Activated B cell treated with CpG ODN at 0.5 μM for 24 hours (primary cell): ENCODE data around the gene TIPRL. TPM values are rescaled to one million over a fixed set of nuclear protein-coding genes. Genes with fewer than 3 reads are reported as not detected.

Source experiments
- ATAC-seq: fragments of 200-7000 bp; cut with Tn5 transposase; one replicate; pipeline ENCODE4 v1.10.0; 2021; ENCODE audit warnings: low read depth, mild to moderate bottlenecking, moderate library complexity
- CTCF ChIA-PET: fragments of 350-600 bp; sonication (Branson Sonifier 250); formaldehyde crosslinking; loops from one replicate; lab custom pipeline; 2021; ENCODE audit warnings: antibody characterized with exemption; lab: Charles Lee
- POLR2A ChIA-PET: fragments of 350-600 bp; sonication (Branson Sonifier 250); formaldehyde crosslinking; loops from one replicate; lab custom pipeline; 2021; ENCODE audit warnings: antibody characterized with exemption; lab: Charles Lee
- DNase-seq: peaks from one replicate; pipeline ENCODE4 v3.0.0; 2022
- H3K27ac Mint-ChIP-seq: one replicate; pipeline ENCODE4 v1.8.0; 2020; ENCODE audit warnings: mixed read lengths
- H3K27me3 Mint-ChIP-seq: one replicate; pipeline ENCODE4 v1.8.0; 2021; ENCODE audit warnings: mixed read lengths
- H3K36me3 Mint-ChIP-seq: one replicate; pipeline ENCODE4 v1.8.0; 2021; ENCODE audit warnings: low read depth, mixed read lengths
- H3K4me1 Mint-ChIP-seq: one replicate; pipeline ENCODE4 v1.8.0; 2021; ENCODE audit warnings: mixed read lengths
- H3K4me3 Mint-ChIP-seq: one replicate; pipeline ENCODE4 v1.8.0; 2020; ENCODE audit warnings: mild to moderate bottlenecking, mixed read lengths
- H3K9me3 Mint-ChIP-seq: one replicate; pipeline ENCODE4 v1.8.0; 2020; ENCODE audit warnings: mixed read lengths
- CTCF ChIP-seq: fragments of 200-600 bp; IDR thresholded peaks from one replicate; pipeline ENCODE4 v1.8.0; 2022; ENCODE audit warnings: antibody characterized with exemption, mild to moderate bottlenecking
- intact Hi-C: fragments of 100-400 bp; cut with micrococcal nuclease; formaldehyde crosslinking; loops from one replicate; pipeline ENCODE4 v1.15.1; 2024
- total RNA-seq: library from RNA; stranded (reverse); gene quantifications from 2 replicates; pipeline ENCODE4 v1.2.3, GENCODE V29; 2022

The TIPRL gene
- total RNA-seq, 1 donor from 2014 or later = 29.8 TPM

- ATAC-seq (no peak), DNase-seq (no peak)
- peaks cover 7% of the 10 kb centered on the region for H3K27me3 Mint-ChIP-seq
- ChIA-PET POLR2A (interaction anchor here (0.5 to 0.7 kb wide), 2 partner anchors 21 to 50 kb away, joined by 3 to 6 read pairs; no protein-coding TSS in a partner anchor), CTCF (no interaction called here)
- H3K27ac Mint-ChIP-seq = no peak overlapping the region
- H3K4me1 Mint-ChIP-seq = peaks cover 19% of the 10 kb centered on the region
- TF ChIP-seq CTCF = no peak
- intact Hi-C loops = no loop called here
- peaks cover 4% of the 10 kb centered on the region for H3K36me3 Mint-ChIP-seq
- peaks cover 13% of the 10 kb centered on the region for H3K9me3 Mint-ChIP-seq
- no peak overlapping the region for H3K4me3 Mint-ChIP-seq
These were observed 14.0 kb upstream of the TIPRL start for GRCh38 chr1:168164771-168165170.

- no peaks in the 10 kb centered on the region for H3K36me3 Mint-ChIP-seq
- peaks cover 23% of the 10 kb centered on the region for H3K4me1 Mint-ChIP-seq
- no peak overlapping the region for H3K4me3 Mint-ChIP-seq
- H3K27ac Mint-ChIP-seq = no peak overlapping the region
- DNase-seq = no peak
- H3K9me3 Mint-ChIP-seq = no peaks in the 10 kb centered on the region
- ChIA-PET POLR2A (no interaction called here), CTCF (interaction anchor here (1.3 kb wide), 1 partner anchor 16 kb away, joined by 3 read pairs; no protein-coding TSS in a partner anchor)
- intact Hi-C loops = no loop called here
- no peak for ATAC-seq
- H3K27me3 Mint-ChIP-seq = no peaks in the 10 kb centered on the region
- TF ChIP-seq CTCF = no peak
These were observed 11.0 kb upstream of the TIPRL start for GRCh38 chr1:168167806-168168205.

GRCh38 chr1:168170564-168171508, 7.9 kb upstream of the TIPRL start:
- no peak for DNase-seq
- intact Hi-C loops = no loop called here
- Mint-ChIP-seq H3K4me3 (no peak overlapping the region), H3K9me3 (no peaks in the 10 kb centered on the region), H3K4me1 (peaks cover 9% of the 10 kb centered on the region), H3K27ac (peak overlapping the region; percentile 24), H3K27me3 (peaks cover 13% of the 10 kb centered on the region), H3K36me3 (no peaks in the 10 kb centered on the region)
- CTCF ChIA-PET = no interaction called here
- ATAC-seq = peak; percentile 45
- TF ChIP-seq CTCF = no peak
- POLR2A ChIA-PET = no interaction called here

GRCh38 chr1:168172250-168172915, 6.4 kb upstream of the TIPRL start:
- Mint-ChIP-seq H3K4me3 (no peak overlapping the region), H3K27ac (no peak overlapping the region), H3K9me3 (no peaks in the 10 kb centered on the region), H3K36me3 (no peaks in the 10 kb centered on the region), H3K4me1 (peaks cover 9% of the 10 kb centered on the region), H3K27me3 (peaks cover 13% of the 10 kb centered on the region)
- no peak for DNase-seq
- ChIA-PET POLR2A (no interaction called here), CTCF (no interaction called here)
- no peak for TF ChIP-seq CTCF
- no peak for ATAC-seq
- intact Hi-C loops = no loop called here

GRCh38 chr1:168178227-168178637, 530 bp upstream of the TIPRL start:
- TF ChIP-seq CTCF = no peak
- POLR2A ChIA-PET = interaction anchor here (1.1 to 3.4 kb wide), 2 partner anchors 48 to 242 kb away, joined by 4 to 34 read pairs; partner anchors contain the start of gene SFT2D2
- Mint-ChIP-seq H3K36me3 (peaks cover 4% of the 10 kb centered on the region), H3K27ac (no peak overlapping the region), H3K4me3 (no peak overlapping the region), H3K27me3 (peaks cover 10% of the 10 kb centered on the region), H3K9me3 (no peaks in the 10 kb centered on the region), H3K4me1 (peaks cover 2% of the 10 kb centered on the region)
- ATAC-seq (no peak), DNase-seq (no peak)
- intact Hi-C loops = loop anchor here (1.0 to 5.0 kb wide), 7 partner anchors 33 to 1894 kb away; partner anchors contain the start of genes KIFAP3, NME7 and POU2F1
- CTCF ChIA-PET = no interaction called here
